H1 (cell line): ENCODE data around the gene EIF2B2. TPM values are rescaled to one million over a fixed set of nuclear protein-coding genes. Genes with fewer than 3 reads are reported as not detected.

ENCODE experiments used
- ATF2 ChIP-seq: IDR thresholded peaks from 2 replicates; pipeline ENCODE4 v1.6.1; 2012; ENCODE audit warnings: low read length, inconsistent platforms
- CBX5 ChIP-seq: fragments of 300-800, 300-1000 bp; sonication (generic); IDR thresholded peaks from 2 replicates; pipeline ENCODE4 v1.7.1; 2016; ENCODE audit warnings: antibody characterized with exemption, low read length, low read depth
- EZH2 ChIP-seq: fragments of 200-600 bp; sonication (generic); IDR thresholded peaks from 2 replicates; pipeline ENCODE4 v1.7.1; 2012; ENCODE audit warnings: low read depth, mild to moderate bottlenecking, moderate library complexity, low read length, inconsistent platforms; ENCODE audit not compliant: severe bottlenecking
- KDM5A ChIP-seq: fragments of 200-600 bp; IDR thresholded peaks from 2 replicates; pipeline ENCODE4 v1.7.1; 2012; ENCODE audit warnings: mild to moderate bottlenecking, low read length, inconsistent platforms, mixed read lengths
- POU5F1 ChIP-seq: IDR thresholded peaks from 2 replicates; pipeline ENCODE4 v1.6.1; 2011; ENCODE audit warnings: low read depth, mild to moderate bottlenecking, low read length, moderate library complexity
- RFX5 ChIP-seq: IDR thresholded peaks from 2 replicates; pipeline ENCODE4 v1.6.1; 2011; ENCODE audit warnings: low read depth, low read length, improper control_type of control experiment, borderline replicate concordance
- SIRT6 ChIP-seq: IDR thresholded peaks from one replicate; pipeline ENCODE4 v1.7.1; 2012; ENCODE audit warnings: low read length, inconsistent platforms
- SRF ChIP-seq: IDR thresholded peaks from 2 replicates; pipeline ENCODE4 v1.6.1; 2011; ENCODE audit warnings: mild to moderate bottlenecking, low read depth, low read length, moderate library complexity
- polyA plus RNA-seq, 7 experiments: library from polyadenylated mRNA; depleted of rRNA in 3 of 7; stranded (reverse) in 5 of 7; unstranded in 2 of 7; fragments of >200 nt in 5 of 7; fragments of 200-250 nt in 2 of 7; gene quantifications; 1 replicate in 5 of 7; 2 replicates in 1 of 7; 4 replicates in 1 of 7; pipeline versions ENCODE4 v1.2.1 to v1.2.3, GENCODE V29; 2011 to 2013; ENCODE audit warnings: missing spikeins in 2 of 7, mixed read lengths in 2 of 7
- total RNA-seq: library from RNA; stranded (reverse); fragmentation: NEBNext Ultra II Directional; extraction: Animal tissue kit (Norgen Biotek cat#: 25700); gene quantifications from 2 replicates; pipeline ENCODE4 v1.2.1, GENCODE V29; 2021
- TF ChIP-seq, protein P1 (sequence below): fragments of 300-600 bp; sonication (generic); IDR thresholded peaks from 2 replicates; pipeline ENCODE4 v1.7.1; 2012; ENCODE audit warnings: low read length, moderate library complexity, mild to moderate bottlenecking, inconsistent platforms; ENCODE audit not compliant: insufficient replicate concordance
- TF ChIP-seq, protein P2 (sequence below): IDR thresholded peaks from 2 replicates; pipeline ENCODE4 v1.6.1; 2012; ENCODE audit warnings: inconsistent platforms

EIF2B2 gene
- total and polyA plus RNA-seq, 2 of the 8 experiments (the other 6 are each of a cell fraction or from before 2014, with no cell fraction given): 42.6 to 79.9 TPM

DNA sequence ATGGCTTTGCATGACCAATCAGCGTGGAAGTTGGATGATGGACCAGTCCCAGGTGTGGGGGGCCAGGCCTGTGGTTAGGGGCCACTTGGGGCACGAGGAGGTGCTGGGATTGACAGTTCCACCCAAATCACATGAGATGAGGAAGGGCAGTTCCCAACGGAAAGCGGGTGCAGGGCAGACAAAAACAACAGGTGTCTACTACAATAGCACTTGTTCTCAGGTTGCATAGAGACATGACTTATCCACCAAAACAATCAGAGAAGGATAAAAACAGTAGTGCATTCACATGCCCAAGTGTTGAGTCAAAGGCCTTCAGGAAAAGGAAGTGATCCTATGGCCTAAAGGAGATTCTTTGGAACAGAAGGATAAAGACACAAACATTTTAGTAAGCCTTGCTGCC is 14.6 kb upstream of the EIF2B2 start (continued):
- TF ChIP-seq, protein P1, sequence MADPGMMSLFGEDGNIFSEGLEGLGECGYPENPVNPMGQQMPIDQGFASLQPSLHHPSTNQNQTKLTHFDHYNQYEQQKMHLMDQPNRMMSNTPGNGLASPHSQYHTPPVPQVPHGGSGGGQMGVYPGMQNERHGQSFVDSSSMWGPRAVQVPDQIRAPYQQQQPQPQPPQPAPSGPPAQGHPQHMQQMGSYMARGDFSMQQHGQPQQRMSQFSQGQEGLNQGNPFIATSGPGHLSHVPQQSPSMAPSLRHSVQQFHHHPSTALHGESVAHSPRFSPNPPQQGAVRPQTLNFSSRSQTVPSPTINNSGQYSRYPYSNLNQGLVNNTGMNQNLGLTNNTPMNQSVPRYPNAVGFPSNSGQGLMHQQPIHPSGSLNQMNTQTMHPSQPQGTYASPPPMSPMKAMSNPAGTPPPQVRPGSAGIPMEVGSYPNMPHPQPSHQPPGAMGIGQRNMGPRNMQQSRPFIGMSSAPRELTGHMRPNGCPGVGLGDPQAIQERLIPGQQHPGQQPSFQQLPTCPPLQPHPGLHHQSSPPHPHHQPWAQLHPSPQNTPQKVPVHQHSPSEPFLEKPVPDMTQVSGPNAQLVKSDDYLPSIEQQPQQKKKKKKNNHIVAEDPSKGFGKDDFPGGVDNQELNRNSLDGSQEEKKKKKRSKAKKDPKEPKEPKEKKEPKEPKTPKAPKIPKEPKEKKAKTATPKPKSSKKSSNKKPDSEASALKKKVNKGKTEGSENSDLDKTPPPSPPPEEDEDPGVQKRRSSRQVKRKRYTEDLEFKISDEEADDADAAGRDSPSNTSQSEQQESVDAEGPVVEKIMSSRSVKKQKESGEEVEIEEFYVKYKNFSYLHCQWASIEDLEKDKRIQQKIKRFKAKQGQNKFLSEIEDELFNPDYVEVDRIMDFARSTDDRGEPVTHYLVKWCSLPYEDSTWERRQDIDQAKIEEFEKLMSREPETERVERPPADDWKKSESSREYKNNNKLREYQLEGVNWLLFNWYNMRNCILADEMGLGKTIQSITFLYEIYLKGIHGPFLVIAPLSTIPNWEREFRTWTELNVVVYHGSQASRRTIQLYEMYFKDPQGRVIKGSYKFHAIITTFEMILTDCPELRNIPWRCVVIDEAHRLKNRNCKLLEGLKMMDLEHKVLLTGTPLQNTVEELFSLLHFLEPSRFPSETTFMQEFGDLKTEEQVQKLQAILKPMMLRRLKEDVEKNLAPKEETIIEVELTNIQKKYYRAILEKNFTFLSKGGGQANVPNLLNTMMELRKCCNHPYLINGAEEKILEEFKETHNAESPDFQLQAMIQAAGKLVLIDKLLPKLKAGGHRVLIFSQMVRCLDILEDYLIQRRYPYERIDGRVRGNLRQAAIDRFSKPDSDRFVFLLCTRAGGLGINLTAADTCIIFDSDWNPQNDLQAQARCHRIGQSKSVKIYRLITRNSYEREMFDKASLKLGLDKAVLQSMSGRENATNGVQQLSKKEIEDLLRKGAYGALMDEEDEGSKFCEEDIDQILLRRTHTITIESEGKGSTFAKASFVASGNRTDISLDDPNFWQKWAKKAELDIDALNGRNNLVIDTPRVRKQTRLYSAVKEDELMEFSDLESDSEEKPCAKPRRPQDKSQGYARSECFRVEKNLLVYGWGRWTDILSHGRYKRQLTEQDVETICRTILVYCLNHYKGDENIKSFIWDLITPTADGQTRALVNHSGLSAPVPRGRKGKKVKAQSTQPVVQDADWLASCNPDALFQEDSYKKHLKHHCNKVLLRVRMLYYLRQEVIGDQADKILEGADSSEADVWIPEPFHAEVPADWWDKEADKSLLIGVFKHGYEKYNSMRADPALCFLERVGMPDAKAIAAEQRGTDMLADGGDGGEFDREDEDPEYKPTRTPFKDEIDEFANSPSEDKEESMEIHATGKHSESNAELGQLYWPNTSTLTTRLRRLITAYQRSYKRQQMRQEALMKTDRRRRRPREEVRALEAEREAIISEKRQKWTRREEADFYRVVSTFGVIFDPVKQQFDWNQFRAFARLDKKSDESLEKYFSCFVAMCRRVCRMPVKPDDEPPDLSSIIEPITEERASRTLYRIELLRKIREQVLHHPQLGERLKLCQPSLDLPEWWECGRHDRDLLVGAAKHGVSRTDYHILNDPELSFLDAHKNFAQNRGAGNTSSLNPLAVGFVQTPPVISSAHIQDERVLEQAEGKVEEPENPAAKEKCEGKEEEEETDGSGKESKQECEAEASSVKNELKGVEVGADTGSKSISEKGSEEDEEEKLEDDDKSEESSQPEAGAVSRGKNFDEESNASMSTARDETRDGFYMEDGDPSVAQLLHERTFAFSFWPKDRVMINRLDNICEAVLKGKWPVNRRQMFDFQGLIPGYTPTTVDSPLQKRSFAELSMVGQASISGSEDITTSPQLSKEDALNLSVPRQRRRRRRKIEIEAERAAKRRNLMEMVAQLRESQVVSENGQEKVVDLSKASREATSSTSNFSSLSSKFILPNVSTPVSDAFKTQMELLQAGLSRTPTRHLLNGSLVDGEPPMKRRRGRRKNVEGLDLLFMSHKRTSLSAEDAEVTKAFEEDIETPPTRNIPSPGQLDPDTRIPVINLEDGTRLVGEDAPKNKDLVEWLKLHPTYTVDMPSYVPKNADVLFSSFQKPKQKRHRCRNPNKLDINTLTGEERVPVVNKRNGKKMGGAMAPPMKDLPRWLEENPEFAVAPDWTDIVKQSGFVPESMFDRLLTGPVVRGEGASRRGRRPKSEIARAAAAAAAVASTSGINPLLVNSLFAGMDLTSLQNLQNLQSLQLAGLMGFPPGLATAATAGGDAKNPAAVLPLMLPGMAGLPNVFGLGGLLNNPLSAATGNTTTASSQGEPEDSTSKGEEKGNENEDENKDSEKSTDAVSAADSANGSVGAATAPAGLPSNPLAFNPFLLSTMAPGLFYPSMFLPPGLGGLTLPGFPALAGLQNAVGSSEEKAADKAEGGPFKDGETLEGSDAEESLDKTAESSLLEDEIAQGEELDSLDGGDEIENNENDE: no peak
- TF ChIP-seq ATF2 (no peak), EZH2 (no peak), SIRT6 (no peak), KDM5A (no peak), POU5F1 (no peak), RFX5 (no peak), CBX5 (no peak), SRF (no peak)
- TF ChIP-seq, protein P2, sequence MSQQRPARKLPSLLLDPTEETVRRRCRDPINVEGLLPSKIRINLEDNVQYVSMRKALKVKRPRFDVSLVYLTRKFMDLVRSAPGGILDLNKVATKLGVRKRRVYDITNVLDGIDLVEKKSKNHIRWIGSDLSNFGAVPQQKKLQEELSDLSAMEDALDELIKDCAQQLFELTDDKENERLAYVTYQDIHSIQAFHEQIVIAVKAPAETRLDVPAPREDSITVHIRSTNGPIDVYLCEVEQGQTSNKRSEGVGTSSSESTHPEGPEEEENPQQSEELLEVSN: no peak
